IMR-90 (cell line): Measurements from ENCODE around the gene GH2.

Experiments
- BHLHE40 ChIP-seq: fragments of 150-350 bp; IDR thresholded peaks from 2 replicates; pipeline ENCODE4 v1.6.1; 2016; ENCODE audit warnings: mild to moderate bottlenecking, low read depth, low read length
- CEBPB ChIP-seq: IDR thresholded peaks from 2 replicates; pipeline ENCODE4 v1.6.1; 2012; ENCODE audit warnings: low read depth, low read length, improper control_type of control experiment
- CHD1 ChIP-seq: IDR thresholded peaks from 2 replicates; pipeline ENCODE4 v1.6.1; 2012; ENCODE audit warnings: low read depth, low read length, improper control_type of control experiment
- CTCF ChIP-seq: conservative IDR thresholded peaks from 2 replicates; pipeline ENCODE4 v1.5.1; 2012; ENCODE audit warnings: mild to moderate bottlenecking, low read depth, low read length, improper control_type of control experiment
- FOS ChIP-seq: fragments of 150-350 bp; IDR thresholded peaks from 2 replicates; pipeline ENCODE4 v1.6.1; 2016; ENCODE audit warnings: low read depth, low read length
- MAFK ChIP-seq: IDR thresholded peaks from 2 replicates; pipeline ENCODE4 v1.6.1; 2012; ENCODE audit warnings: low read depth, low read length, improper control_type of control experiment
- MXI1 ChIP-seq: IDR thresholded peaks from 2 replicates; pipeline ENCODE4 v1.6.1; 2012; ENCODE audit warnings: low read depth, mild to moderate bottlenecking, low read length, moderate library complexity, borderline replicate concordance
- POLR2A ChIP-seq: IDR thresholded peaks from 2 replicates; pipeline ENCODE4 v1.6.1; 2012; ENCODE audit warnings: mild to moderate bottlenecking, low read depth, low read length
- RCOR1 ChIP-seq: IDR thresholded peaks from 2 replicates; pipeline ENCODE4 v1.6.1; 2012; ENCODE audit warnings: mild to moderate bottlenecking, low read length, improper control_type of control experiment; ENCODE audit not compliant: insufficient replicate concordance
- RFX5 ChIP-seq: IDR thresholded peaks from 2 replicates; pipeline ENCODE4 v1.8.0; 2012; ENCODE audit warnings: low read depth, mild to moderate bottlenecking, low read length, moderate library complexity
- SMC3 ChIP-seq: fragments of 150-350 bp; IDR thresholded peaks from 2 replicates; pipeline ENCODE4 v1.6.1; 2016; ENCODE audit warnings: low read depth, mild to moderate bottlenecking, antibody characterized with exemption, low read length, moderate library complexity

GRCh38 chr17:63835167-63835720, 46.5 kb downstream of the GH2 start:
- TF ChIP-seq CTCF (no peak), POLR2A (no peak), BHLHE40 (no peak), MAFK (no peak), CEBPB (no peak), MXI1 (no peak), FOS (no peak), RFX5 (no peak), RCOR1 (no peak), CHD1 (no peak), SMC3 (no peak)
